ENCODE data around the gene OTOG.

The OTOG gene

DNA sequence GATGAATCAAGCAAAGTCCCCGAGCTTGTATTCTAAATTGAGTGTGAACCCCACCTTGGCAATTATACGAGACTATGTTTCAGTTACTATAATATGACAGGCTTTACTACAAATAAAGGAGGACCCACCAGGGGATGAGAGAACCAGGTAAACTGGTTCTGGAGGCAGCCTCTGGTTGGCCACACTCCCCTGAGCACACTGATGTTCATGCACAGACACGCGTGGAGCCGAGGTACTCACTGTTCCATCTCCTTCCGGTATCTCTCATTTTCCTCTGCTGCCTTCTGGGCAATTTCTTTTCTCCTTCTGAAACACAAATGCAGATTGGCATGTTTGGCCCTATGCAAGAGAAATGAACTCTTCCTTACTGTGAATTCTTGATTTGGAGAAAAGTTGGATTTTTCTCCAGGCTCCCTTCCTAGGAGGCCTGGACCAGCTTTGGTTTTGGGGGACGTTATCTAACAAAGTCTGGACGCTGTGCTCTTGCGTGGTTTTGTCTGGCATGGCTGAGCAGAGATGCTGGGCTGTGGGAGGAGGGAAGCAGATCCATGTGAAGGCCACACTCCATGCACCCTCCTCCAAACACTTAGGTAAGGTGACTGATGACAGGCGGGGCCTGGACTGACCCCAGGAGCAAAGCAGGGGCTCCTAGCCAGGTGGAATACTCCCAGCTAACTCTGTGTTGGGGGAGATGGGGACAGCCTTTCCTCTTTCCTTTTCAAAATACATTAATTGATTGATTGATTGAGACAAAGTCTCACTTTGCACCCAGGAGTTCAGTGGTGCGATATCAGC, 25.8 kb upstream of the OTOG start:
- no peak for DNase-seq

DNA sequence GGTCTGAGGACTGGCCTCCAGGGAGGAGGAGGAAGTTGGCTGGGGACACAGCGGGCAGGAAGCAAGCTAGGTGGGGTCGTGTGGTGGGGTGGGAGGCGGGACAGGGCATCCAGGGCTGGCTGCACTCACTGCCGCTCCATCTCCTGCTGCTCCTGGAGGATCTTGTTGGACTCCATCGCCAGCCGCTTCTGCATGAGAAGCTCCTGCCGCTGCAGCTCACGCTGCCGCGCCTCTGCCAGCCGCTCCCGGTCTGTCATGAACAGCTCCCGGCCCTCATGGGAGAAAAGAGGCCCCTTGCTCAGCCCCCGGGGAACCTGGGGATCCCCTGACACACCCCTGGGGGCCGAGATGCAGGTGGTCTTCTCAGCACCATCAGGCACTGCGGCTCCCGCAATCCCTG, 24.4 kb upstream of the OTOG start:
- no peak for DNase-seq

DNA sequence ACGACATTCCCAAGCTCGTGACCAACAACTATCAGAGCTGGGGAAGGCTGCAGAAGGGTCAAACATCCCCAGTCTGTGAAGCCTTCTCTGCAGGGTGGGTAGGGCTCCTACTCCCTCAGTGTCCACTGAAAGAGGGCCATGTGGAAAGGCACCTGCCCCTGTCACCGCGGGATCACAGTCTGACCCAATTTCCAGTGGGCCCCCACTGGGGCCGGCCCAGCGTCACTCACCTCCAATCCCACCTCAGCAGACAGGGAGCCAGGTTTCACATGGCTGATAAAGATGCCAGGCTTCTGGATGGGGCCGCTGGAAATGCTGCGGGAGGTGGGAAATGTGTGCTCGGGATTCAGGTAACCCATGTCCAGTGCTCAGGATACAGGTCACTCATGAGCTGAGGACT, 22.8 kb upstream of the OTOG start:
- no peak for DNase-seq

DNA sequence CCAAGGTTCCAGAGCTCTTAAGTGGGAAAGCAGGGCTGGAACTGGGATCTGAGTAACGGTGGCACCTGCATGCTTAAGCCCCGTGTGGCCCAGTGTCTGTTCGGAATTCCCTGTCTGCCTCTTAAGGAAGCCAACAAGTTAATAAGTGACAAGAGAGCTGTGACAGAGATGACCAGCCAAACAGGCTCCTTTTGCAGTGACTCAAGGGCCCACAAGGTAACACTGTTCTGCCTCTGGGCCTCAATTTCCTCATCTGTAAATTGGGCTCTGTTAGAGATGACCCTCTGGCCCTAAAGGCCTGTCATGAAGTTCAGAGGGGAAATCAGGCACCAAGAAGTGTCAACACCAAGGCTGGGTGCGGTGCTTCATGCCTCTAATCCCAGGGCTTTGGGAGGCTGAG, 21.5 kb upstream of the OTOG start:
- no peak for DNase-seq

DNA sequence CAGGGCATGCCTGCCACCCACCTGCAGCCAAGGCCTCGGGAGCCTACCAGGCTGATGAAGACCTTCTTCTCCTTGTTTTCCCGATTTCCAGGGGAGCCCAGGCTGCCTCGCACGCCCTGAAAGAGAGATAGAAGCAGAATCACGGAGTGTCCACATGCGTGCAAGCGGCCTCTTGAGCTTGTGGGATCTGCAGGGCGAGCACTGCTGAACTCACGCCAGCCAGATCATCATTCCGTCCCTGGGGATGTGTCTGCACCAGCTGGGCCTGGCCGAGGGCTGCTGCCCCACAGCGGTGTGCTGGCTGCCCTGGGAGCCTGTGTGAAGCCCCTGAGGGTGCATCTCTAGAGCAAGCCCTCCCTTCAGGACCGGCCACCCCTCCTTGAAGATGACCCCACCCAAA, 20.7 kb upstream of the OTOG start:
- DNase-seq, result peak in 1 of 2 experiments; percentile 59

DNA sequence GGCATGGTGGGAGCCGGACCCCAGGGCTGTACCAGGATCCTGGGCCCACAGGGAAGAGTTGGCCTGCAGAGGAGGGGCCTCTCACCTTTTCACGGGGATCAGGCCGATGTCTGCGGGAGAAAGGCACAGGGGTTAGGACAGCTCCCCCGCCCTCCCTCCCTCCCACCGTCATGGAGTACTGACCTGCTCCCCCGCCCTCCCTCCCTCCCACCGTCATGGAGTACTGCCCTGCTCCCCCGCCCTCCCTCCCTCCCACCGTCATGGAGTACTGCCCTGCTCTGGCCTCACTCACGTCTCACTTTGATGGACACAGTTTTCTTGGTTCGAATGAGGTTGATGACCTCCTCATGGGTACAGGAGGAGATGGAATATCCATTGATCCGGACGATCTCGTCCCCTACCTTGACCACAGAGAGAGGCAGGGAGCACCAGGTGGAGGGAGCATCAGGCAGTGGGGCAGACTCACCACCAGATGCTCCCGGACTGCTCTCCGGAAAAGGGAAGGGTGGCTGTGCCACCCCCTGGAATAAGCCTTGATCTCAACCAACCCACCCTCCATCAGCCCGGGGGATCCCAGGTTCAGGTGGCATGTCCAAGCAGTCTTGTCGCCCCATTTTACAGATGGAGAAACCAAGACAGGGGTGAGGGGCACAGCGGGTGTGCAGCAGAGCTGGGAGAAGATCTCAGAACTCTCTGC, 20.0 kb upstream of the OTOG start:
- DNase-seq, result no peak

DNA sequence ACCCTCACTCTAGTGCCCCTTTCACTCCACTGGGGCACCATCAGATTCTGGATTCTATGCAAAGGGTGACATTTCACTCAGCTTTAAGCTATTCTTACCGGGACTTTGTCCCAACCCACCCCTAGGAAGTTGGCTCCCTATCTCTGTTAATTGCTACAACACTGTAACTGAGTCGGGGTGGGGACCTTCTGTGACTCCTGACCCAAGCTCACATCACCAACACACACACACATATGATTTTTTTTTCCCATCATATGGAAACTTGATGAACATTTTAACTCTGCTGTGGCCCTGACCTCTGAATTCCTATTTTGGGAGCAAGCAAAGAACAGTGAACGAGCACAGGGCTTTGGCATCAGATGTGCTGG, 19.4 kb upstream of the OTOG start:
- no peak for DNase-seq

DNA sequence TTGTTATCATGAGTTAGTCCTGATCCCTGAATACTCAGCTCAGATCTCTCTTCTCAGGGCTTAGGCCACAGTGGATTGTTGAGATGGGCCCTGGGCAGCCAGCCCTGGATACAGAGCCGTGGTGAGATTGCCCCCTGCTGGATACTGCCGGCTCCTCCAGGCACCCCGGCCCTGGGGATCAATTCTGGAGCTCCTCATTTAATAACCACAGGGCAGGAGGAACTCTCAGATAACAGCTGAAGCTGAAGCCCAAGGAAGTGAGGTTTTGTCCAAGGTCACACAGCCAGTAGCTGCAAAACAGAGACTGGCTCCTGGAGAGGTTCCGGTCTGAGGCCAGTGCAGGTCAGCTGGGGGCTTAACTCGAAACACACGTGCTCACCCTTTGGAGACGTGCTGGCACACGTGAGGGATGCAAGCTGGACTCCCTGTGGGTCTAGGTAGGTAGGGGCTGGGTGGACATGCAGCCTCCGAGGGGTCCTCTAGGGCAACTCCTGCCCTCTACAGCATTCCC, 18.8 kb upstream of the OTOG start:
- peak in 1 of 2 experiments; percentile 64 for DNase-seq

DNA sequence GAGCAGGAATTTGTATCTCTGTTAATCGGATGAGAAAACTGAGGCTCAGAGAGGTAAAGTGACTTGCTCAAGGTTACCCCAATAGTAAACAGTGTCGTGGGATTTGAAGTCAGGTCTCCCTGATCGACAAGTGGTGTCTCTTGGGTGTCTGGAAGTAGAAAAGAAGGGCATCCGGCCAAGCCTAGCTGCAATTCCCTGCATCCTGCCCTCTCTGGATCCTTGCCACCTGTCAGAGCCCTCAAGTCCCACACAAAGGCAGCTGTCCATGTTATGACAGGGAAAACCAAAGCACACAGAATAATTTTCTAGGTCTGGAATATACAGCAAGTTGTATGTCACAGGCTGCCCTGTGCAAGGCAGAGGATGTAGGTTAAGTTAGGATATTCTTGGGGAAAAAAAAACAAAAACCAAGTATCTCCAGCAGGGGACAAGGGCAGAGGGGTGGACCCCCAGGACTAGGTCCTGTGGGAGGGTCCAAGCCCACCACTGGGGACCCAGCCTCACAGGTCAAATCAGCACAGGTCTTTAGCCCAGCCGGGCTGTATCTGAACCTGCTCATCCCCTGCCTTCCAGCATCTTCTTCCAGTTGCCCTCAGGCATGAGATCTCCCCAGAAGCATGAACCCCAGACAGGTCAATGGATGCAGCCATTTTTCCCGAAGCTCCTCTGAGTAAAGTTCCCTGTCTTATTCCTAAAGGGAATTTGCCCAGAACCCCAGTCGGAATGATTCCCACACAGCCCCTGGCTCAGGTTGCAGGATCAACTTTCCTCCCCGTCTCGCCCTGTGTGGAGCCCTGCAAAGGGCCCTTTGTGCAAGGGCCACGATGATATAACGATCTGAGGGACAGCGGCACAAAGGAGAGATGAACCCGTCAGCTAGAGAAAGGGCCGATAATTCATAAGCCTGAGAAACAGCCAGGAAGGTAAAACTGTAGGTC, 17.9 kb upstream of the OTOG start:
- DNase-seq, result peak in 1 of 2 experiments; percentile 35

DNA sequence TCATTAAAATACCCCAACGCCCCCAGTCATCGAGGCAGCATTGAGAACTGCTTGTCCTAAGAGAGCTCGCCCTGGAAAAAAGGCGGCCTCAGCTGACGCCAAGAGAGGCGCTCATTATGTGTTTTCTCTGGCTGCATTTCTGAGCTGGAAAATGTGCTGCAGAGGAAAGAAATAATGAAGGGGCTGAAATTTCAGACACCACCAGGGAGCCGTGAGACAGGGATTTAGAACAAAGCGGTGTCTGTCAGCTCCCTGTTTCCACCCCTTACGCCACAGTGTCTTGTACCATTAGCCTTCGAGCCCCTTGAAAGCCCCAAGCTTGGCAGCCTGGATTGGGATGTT, 17.2 kb upstream of the OTOG start:
- DNase-seq, result no peak

DNA sequence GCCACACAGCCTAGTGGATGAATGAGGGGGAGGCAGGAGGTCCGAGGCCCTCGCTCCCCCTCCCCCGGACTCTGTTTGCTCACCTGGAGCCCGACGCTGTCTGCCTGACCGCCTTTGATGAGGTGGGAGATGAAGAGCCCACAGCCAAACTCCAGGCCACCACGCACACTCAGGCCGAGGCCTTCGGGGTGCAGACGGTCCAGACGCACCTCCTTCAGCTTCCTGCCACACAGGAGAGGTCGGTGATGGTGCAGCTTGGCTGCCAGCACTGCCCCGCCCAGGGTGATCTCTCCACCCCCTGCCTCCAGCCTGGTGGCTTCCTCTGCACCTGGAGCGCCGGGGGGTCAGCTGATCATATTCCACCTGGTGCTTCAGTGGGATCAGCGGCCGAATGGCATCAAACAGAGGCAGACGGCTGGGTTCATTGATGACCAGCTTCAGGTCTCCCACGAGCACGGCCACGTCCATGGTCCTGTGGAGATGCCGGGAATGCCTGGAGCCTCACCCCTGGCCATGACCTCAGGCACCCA, 15.9 kb upstream of the OTOG start:
- DNase-seq, result no peak

DNA sequence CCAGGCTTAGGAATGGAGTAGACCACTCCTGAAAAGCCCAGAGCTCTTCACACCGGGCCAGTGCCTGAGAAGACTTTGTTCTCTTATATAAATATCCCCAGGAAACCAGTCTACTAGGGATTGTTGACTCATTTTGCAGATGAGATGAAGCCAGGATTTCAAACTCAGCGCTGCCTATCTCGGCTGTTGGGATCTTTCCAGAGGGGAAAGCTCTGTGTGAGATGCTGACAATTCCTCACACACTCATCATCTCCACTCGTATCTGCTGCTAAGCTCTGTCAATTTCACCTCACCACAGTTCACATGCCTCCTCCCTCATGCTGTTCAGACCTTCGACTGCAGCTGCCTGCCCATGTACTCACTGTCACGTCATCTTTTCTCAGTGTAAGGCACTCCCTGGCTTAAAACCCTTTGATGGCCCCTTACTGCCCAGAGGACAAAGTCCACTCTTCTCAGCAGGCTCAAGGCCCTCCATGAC, 15.4 kb upstream of the OTOG start:
- DNase-seq, result no peak

DNA sequence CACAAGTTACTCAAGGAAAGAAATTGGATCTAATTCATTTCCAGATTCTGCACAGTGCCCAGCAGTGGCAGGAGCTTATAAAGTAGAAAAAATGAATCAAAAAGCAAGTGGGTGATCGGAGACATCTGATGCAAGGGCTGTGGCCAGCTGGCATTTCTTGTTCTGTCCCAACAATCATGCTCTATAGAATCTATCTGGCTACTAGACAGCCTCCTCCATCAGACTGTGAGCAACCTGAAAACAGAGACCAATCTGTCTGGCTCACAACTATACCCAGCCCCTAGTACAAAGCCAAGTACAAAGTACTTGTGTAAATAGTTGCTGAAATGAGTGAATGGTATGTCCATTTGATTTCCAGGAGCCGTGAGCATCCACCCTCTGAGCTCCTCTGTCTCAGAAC, 14.3 kb upstream of the OTOG start:
- no peak for DNase-seq

DNA sequence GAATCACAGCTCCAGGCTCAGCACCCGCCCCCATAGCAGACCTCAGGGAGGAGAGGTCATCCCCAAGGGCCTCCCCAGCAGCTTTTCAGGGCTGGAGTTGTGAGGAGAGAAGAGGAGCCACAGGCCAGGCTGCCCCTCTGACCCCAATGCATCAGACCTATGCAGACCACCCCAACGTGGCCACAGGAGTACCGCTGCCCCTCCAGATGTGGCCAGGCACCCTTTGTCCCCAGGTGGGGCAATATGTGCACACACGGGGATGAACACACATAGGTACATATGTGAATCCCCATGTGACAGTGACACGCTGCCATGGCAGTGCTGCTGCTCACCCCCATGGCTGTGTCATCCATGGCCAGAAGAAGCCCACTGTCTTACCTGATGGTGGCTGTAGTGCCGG, 13.7 kb upstream of the OTOG start:
- DNase-seq, result no peak

DNA sequence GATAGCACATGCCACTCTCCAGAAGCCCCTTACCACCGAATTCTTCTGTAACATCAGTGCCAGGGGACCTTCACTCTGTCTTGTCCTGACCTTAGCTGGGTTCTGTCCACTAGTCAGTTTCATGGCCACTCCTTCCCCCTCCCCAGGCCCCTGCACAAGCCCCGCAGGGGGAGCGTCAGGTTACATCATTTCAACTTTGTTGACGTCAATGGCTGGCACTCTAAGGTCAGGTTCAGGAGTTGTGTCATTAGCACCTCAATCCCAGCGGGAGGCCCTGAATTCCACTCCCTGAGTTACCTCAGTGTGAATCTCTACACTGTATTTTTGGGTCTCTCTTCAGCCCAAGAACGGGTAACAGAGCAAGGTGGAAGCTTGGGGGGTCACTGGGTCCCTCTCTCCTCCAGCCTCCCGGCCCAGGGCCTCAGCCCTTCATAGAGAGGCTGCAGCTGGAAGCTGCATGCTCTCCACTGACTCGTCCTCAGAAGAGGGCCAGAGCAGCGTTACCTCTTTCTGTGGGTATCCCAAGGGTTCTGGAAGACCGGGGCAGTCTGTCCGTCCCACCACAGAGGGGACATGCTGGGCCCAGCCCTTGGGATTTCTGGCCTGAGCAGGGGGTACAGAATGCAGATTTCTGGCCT, 13.2 kb upstream of the OTOG start:
- DNase-seq, result no peak

DNA sequence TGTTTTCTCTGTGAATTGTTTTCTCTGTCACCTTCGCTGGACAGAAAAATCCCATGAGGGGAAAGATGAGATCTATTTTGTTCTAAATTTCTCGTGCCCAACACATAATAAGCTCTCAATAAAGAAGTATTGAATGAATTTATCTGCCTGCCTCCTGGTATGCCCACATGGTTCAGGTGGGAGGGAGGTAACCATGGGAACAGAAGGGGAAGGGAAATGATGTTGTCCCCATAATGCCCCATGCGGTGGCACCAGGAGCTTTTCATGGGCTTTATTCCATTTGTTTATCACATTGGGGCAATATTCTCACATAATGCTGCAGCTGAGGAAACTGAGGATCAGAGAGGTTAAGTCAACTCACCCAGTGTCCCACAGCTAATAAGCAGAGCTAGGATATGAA, 11.6 kb upstream of the OTOG start:
- no peak for DNase-seq

DNA sequence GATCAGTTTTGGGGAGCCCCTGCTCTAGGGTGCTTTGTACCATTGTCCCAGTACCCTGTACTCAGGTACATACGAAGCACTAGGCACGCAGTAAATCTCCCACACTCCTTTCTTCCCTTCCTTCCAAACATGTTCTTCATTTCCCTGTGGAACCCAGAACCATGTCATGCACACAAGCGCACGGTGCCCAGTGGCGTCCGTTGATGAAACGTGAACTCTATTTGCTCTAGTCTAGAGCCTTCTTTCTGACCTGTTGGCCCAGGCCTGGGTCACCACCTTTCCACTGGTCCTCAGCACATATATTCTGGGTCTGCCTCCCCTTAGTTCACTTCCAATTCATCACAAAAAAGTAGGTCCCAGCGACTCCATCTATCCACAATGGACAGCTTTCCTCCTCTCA, 9.8 kb upstream of the OTOG start:
- no peak for DNase-seq

DNA sequence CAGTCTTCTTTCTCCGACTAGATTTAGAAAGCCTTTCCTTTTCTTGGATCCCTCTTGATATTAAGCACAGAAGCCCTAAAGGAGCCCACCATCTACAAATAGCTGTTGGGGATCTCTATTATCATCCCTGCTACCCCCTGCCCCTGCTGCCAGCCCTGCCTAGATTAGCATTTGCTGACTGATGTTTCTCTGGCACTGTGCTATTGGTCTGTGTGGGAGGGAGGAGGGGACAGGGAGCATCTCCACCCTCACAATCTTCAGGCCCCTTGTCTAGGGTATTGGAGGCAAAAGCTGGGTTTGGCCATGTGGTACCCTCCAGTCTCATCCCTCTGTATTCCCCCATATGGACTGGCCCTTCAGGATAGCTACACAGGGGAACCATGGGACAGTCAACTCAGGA, 9.0 kb upstream of the OTOG start:
- no peak for DNase-seq

DNA sequence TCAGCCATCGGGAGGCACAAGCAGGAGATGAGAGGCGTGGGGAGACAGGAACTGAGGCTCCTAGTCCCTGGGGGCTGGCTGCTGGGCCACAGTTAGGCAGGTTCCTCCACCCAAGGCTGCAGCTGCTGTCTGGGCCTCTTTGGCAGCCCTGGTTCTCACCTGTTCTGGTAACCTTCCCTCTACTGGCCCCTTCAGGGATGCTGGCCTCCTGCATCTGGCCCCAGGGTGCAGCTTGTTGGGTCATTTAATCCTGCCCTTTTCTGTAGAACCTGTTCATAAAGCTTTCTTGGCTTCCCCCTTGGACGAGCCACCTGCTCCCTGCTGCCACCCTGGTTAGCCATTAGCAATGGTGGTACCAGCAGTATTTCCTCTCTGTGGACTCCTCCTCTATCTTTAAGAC, 8.3 kb upstream of the OTOG start:
- DNase-seq, result no peak

DNA sequence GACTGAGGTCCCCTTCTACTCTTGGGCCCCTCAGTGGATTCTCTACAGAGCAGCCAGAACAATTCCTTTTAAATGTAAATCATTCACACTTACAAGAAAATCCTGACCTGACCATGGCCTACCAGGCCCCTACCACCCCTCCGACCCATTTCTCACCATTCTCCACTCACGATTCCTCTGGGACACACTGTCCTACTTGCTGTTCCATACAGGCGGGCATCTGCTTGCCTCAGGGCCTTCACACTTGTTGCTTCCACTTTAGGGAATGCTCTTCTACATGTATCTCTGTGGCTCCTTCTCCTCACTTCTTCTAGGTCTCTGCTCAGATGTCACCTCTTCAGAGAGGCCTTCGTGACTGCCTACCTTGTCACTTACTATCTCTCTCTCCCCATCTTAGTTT, 6.3 kb upstream of the OTOG start:
- DNase-seq, result no peak

DNA sequence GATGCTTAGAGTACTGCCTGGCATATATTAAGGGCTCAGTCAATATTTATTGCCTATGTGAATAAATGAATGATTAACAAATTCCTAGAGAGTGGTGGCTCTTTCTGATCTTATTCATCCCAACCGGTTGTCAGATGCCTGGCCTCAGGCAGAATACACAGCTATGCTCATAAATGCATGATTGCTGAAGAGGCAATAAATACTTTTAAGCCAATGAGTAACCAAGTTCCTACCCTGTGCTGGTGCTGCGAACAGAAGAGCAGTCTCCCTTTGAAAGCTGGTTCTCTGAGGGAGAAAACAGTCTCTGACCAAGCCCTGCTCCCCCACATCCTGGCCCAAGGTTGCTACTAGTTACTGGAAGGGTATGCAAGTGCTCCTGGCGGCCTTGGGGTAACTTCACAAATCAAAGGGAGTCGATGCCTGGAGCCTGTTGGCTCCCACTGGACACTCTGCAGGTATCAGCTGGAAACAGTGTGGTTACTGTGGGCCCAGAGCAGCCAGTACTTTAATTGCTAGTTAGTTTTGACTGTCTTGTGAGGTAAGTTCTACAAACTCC, 5.7 kb upstream of the OTOG start:
- DNase-seq, result no peak

DNA sequence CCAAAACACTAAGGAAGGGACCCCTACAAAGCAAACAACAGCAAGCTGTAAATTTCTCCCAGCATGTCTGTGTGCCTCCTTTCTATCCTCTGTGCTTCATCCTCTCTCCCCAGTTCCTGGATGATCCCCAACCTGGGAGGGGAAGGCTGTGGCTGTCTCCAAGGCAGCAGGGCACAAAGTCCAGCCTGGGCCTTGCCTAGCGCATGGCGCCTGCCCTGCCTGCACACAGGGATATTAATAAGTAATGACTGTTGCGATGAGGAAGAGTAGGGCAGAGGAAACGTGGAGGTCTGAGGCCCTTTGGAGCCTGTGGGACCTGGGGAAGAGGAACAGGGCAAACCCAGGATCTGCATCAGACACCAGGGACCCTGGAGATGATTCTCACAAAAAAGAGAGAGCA, 4.8 kb upstream of the OTOG start:
- no peak for DNase-seq

Measured in NCI-H524 (cell line).